ENCODE data around the gene CAD. TPM values are rescaled to one million over a fixed set of nuclear protein-coding genes. Genes with fewer than 3 reads are reported as not detected.

The CAD gene
- total RNA-seq, 1 experiment from 2014 or later = 114 TPM

GRCh38 chr2:27240406-27240805 is 23.2 kb downstream of the CAD start:
- ChIA-PET RAD21 (ENCODE audit: low non-redundant PET in 1 of 2, low total read pairs in 2 of 2, uncharacterized antibody in 2 of 2, unreplicated experiment in 2 of 2) (no interaction called here), CTCF (no interaction called here), POLR2A (no interaction called here)
- peaks cover 47 to 81% of the 10 kb centered on the region in 2 experiments for H3K36me3 ChIP-seq (ENCODE audit: control insufficient read depth in 1 of 2, insufficient read depth in 2 of 2, low read length in 2 of 2)
- no peaks in the 10 kb centered on the region for H3K4me1 ChIP-seq (ENCODE audit: control insufficient read depth in 1 of 2, insufficient read depth in 2 of 2, low read length in 2 of 2)
- H3K9ac ChIP-seq (ENCODE audit: low read length) = no peak overlapping the region
- no peaks in the 10 kb centered on the region for H3K9me2 ChIP-seq (ENCODE audit: insufficient read depth)
- H3K27ac ChIP-seq (ENCODE audit: low read depth, low read length) = no peak overlapping the region
- no TSS peak for BruUV-seq (replicated peaks)
- DNase-seq (ENCODE audit: low read depth, low spot score) (no peak), ATAC-seq (no peak)
- H4K20me1 ChIP-seq (ENCODE audit: insufficient read depth) = no peaks in the 10 kb centered on the region
- H2AFZ ChIP-seq (ENCODE audit: low read depth, low read length, poor library complexity, severe bottlenecking) = no peak overlapping the region
- intact Hi-C loops (cut with micrococcal nuclease) = no loop called here
- no peak for TF ChIP-seq FOSL1 (IDR thresholded peaks at IDR 0.05; ENCODE audit: low read depth)
- TF ChIP-seq TCF7L2 (IDR thresholded peaks at IDR 0.05; ENCODE audit: borderline replicate concordance, extremely low read depth, insufficient read depth, insufficient read length) = no peak
- no peak for TF ChIP-seq POLR2AphosphoS5 (IDR thresholded peaks at IDR 0.05; ENCODE audit: low read depth, low read length)
- TF ChIP-seq CBX3 (IDR thresholded peaks at IDR 0.05; ENCODE audit: low read depth) = no peak
- no peak for TF ChIP-seq CTCF (IDR thresholded peaks at IDR 0.05 in 2 of 3, conservative IDR thresholded peaks at IDR 0.05 in 1 of 3; ENCODE audit: borderline replicate concordance in 1 of 3, insufficient read depth in 1 of 3, low read depth in 2 of 3, low read length in 2 of 3)
- no peaks in the 10 kb centered on the region for H3K9me3 ChIP-seq (ENCODE audit: control insufficient read depth in 1 of 2, insufficient read depth in 1 of 2, low read depth in 1 of 2, low read length in 2 of 2)
- no peaks in the 10 kb centered on the region for H3K27me3 ChIP-seq (ENCODE audit: insufficient read depth, low read length)
- no peaks in the 10 kb centered on the region for H3K79me2 ChIP-seq (ENCODE audit: insufficient read depth, low read length)
- no peak overlapping the region for H3K4me2 ChIP-seq (ENCODE audit: low read length)
- no peak overlapping the region for H3K4me3 ChIP-seq (replicated peaks in 1 of 2; ENCODE audit: low read depth in 1 of 2, low read length in 2 of 2)

- DNase-seq (ENCODE audit: low read depth, low spot score) (no peak), ATAC-seq (no peak)
- BruUV-seq (replicated peaks) = no TSS peak
- ChIA-PET POLR2A (no interaction called here), RAD21 (ENCODE audit: low non-redundant PET in 1 of 2, low total read pairs in 2 of 2, uncharacterized antibody in 2 of 2, unreplicated experiment in 2 of 2) (no interaction called here), CTCF (no interaction called here)
- Histone ChIP-seq H3K9ac (ENCODE audit: low read length) (no peak overlapping the region), H3K4me3 (replicated peaks in 1 of 2; ENCODE audit: low read depth in 1 of 2, low read length in 2 of 2) (no peak overlapping the region), H3K9me2 (ENCODE audit: insufficient read depth) (no peaks in the 10 kb centered on the region), H3K36me3 (ENCODE audit: control insufficient read depth in 1 of 2, insufficient read depth in 2 of 2, low read length in 2 of 2) (peaks cover 36 to 68% of the 10 kb centered on the region in 2 experiments), H3K9me3 (ENCODE audit: control insufficient read depth in 1 of 2, insufficient read depth in 1 of 2, low read depth in 1 of 2, low read length in 2 of 2) (no peaks in the 10 kb centered on the region), H3K27me3 (ENCODE audit: insufficient read depth, low read length) (no peaks in the 10 kb centered on the region), H3K4me1 (ENCODE audit: control insufficient read depth in 1 of 2, insufficient read depth in 2 of 2, low read length in 2 of 2) (no peaks in the 10 kb centered on the region), H3K79me2 (ENCODE audit: insufficient read depth, low read length) (no peaks in the 10 kb centered on the region), H3K27ac (ENCODE audit: low read depth, low read length) (no peak overlapping the region), H3K4me2 (ENCODE audit: low read length) (no peak overlapping the region), H2AFZ (ENCODE audit: low read depth, low read length, poor library complexity, severe bottlenecking) (no peak overlapping the region), H4K20me1 (ENCODE audit: insufficient read depth) (no peaks in the 10 kb centered on the region)
- TF ChIP-seq TCF7L2 (IDR thresholded peaks at IDR 0.05; ENCODE audit: borderline replicate concordance, extremely low read depth, insufficient read depth, insufficient read length) = no peak
- TF ChIP-seq ELF1 (IDR thresholded peaks at IDR 0.05; ENCODE audit: borderline replicate concordance, low read depth) = no peak
- TF ChIP-seq MAX (IDR thresholded peaks at IDR 0.05) = no peak
- TF ChIP-seq FOSL1 (IDR thresholded peaks at IDR 0.05; ENCODE audit: low read depth) = no peak
- TF ChIP-seq JUND (IDR thresholded peaks at IDR 0.05) = no peak
- no peak for TF ChIP-seq ZFX (IDR thresholded peaks at IDR 0.05)
- no peak for TF ChIP-seq EZH2phosphoT487 (IDR thresholded peaks at IDR 0.05; ENCODE audit: borderline replicate concordance)
- no peak for TF ChIP-seq ZBTB33 (IDR thresholded peaks at IDR 0.05; ENCODE audit: extremely low read depth, insufficient replicate concordance, low read length)
- no peak for TF ChIP-seq SRF (IDR thresholded peaks at IDR 0.05; ENCODE audit: low read depth)
- TF ChIP-seq SIN3A (IDR thresholded peaks at IDR 0.05; ENCODE audit: low read depth) = no peak
- intact Hi-C loops (cut with micrococcal nuclease) = no loop called here
These were observed 24.8 kb downstream of the CAD start for GRCh38 chr2:27241761-27242613.

All from HCT116 (cell line).